Measurements from ENCODE around the gene CCNC.

DNA sequence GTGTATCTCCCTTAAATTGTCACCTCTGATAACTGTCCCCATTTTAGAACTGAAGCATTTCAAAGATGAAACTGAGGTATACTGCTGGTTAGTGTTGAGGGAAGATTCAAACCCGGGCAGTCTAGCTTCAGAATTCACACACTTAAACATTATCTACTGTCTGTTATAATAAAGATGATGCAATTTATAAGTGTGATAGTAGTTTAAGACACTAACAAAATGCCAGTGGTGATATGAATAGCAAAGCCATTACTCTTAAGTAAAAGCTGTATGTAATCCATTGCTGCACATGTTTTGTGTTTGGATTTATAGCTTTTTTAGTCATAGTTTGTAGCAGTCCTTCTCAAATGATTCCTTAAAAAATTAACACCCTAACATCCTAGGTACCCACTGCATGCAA is 73.0 kb downstream of the CCNC start:
- no peak for TF ChIP-seq CTCF (IDR thresholded peaks at IDR 0.05; ENCODE audit: low read depth, low read length)
- TF ChIP-seq EZH2phosphoT487 (IDR thresholded peaks at IDR 0.05; ENCODE audit: low read depth) = no peak
